Mesothelial cell of epicardium (in vitro differentiated cells): Measurements from ENCODE around the gene NOLC1. TPM values are rescaled to one million over a fixed set of nuclear protein-coding genes. Genes with fewer than 3 reads are reported as not detected.

Experiments
- DNase-seq, 2 experiments: peaks; one replicate each; pipeline ENCODE4 v3.0.0; 2021; ENCODE audit warnings: low spot score in 2 of 2; ENCODE audit not compliant: unreplicated experiment in 2 of 2
- H3K27ac Mint-ChIP-seq: 2 replicates; pipeline ENCODE4 v1.8.0; 2021; ENCODE audit warnings: mixed read lengths
- H3K27me3 Mint-ChIP-seq: 2 replicates; pipeline ENCODE4 v1.8.0; 2021; ENCODE audit warnings: low read depth, mixed read lengths
- H3K36me3 Mint-ChIP-seq: 2 replicates; pipeline ENCODE4 v1.8.0; 2021; ENCODE audit warnings: mixed read lengths
- H3K4me1 Mint-ChIP-seq: 2 replicates; pipeline ENCODE4 v1.8.0; 2021; ENCODE audit warnings: mixed read lengths
- H3K4me3 Mint-ChIP-seq: 2 replicates; pipeline ENCODE4 v1.8.0; 2021; ENCODE audit warnings: mild to moderate bottlenecking, moderate library complexity, mixed read lengths
- H3K9me3 Mint-ChIP-seq: 2 replicates; pipeline ENCODE4 v1.8.0; 2021; ENCODE audit warnings: mixed read lengths
- total RNA-seq: library from RNA; stranded (reverse); gene quantifications from 3 replicates; pipeline ENCODE4 v1.2.1, GENCODE V29; 2021
- TF ChIP-seq, protein P1 (sequence below): fragments of 200-600 bp; sonication (generic); IDR thresholded peaks from one replicate; pipeline ENCODE4 v1.5.0; 2021; ENCODE audit warnings: antibody characterized with exemption; ENCODE audit not compliant: unreplicated experiment

Gene NOLC1
- total RNA-seq, 1 donor from 2014 or later: 65.5 TPM

DNA sequence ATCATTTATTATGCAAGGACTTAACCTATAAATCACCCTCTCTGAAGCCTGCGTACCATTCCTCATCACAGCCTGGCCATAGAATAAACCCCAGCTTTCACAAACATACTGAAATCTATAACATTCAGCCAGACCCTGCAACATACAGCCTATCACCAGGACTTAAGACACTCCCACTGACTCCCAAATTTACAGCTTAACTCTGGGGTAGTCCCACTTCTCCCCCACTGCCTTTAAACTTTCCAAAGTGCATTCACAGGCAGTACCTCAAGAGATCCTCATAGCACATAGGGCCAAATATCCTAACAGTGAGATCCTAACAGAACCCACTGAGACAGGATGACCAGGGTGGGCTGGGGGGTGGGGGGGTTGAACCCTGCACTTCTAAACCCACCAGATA, 35.5 kb upstream of the NOLC1 start:
- DNase-seq: no peak
- Mint-ChIP-seq H3K4me1 (peaks cover 65% of the 10 kb centered on the region), H3K9me3 (no peaks in the 10 kb centered on the region), H3K36me3 (peaks cover 3% of the 10 kb centered on the region), H3K27ac (peak overlapping the region; percentile 95), H3K4me3 (peak overlapping the region; percentile 84), H3K27me3 (no peaks in the 10 kb centered on the region)
- TF ChIP-seq, protein P1, sequence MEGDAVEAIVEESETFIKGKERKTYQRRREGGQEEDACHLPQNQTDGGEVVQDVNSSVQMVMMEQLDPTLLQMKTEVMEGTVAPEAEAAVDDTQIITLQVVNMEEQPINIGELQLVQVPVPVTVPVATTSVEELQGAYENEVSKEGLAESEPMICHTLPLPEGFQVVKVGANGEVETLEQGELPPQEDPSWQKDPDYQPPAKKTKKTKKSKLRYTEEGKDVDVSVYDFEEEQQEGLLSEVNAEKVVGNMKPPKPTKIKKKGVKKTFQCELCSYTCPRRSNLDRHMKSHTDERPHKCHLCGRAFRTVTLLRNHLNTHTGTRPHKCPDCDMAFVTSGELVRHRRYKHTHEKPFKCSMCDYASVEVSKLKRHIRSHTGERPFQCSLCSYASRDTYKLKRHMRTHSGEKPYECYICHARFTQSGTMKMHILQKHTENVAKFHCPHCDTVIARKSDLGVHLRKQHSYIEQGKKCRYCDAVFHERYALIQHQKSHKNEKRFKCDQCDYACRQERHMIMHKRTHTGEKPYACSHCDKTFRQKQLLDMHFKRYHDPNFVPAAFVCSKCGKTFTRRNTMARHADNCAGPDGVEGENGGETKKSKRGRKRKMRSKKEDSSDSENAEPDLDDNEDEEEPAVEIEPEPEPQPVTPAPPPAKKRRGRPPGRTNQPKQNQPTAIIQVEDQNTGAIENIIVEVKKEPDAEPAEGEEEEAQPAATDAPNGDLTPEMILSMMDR: no peak

DNA sequence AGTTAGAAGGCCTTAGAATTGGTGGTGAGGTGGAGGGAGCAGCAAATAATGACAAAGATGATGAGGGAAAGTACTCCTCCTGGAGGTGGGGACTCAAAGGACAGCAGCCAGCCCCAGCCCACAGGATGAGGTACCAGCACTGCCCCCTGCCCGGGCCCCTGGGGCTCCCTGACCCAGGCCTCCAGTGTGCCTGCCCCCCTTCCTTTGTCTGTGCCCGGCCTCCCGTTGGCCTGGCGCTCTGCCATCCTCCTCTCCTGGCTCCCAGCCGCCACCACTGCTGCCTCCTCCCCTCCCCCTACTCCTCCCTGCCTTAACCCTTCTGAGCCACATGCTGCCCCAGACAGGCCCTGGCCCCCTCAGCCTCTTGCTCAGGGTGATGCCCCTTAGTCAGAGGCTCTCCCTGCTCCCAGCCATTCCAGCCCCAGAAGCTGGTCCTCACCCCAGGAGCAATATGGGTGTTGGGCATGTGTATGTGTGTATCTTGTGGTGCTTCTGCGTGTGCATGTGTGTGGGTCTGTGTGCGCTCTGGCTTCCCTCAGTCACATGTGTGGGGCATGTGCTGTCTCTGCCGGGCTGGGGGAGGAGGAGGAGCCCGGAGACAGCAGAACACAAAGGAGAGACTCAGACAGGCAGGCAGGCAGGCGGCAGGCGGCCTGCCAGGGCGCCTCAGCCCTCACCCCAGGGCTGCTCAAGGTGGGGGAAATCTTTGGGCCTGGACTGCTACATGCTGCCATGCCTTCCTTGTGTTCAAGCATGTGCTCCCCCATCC, 34.6 kb upstream of the NOLC1 start:
- DNase-seq: peak; percentile 61 to 78
- no peaks in the 10 kb centered on the region for H3K27me3 Mint-ChIP-seq
- no peaks in the 10 kb centered on the region for H3K9me3 Mint-ChIP-seq
- H3K36me3 Mint-ChIP-seq: no peaks in the 10 kb centered on the region
- peak overlapping the region; percentile 84 for H3K4me3 Mint-ChIP-seq
- H3K27ac Mint-ChIP-seq: peak overlapping the region; percentile 95
- H3K4me1 Mint-ChIP-seq: peaks cover 71% of the 10 kb centered on the region
- TF ChIP-seq, protein P1: no peak

DNA sequence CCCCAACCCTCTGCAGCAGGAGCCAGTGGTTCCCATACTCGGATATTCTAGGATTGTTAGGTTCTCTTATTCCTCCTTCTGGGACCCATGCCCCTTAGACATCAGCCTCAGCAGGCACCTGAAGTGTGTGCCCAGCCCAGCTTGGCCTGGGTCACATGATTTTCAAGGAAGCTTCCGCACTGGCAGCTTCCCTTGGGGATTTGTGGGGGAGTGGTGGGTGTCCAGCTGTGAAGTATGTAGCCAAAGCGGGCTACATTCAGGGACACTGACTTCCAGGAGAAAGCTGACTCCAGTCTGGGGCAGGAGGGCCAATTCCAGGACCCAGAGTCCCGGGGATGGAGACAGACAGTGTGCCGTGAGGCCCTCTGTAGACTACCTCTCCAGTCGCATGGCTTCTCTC, 33.3 kb upstream of the NOLC1 start:
- no peaks in the 10 kb centered on the region for H3K27me3 Mint-ChIP-seq
- no peaks in the 10 kb centered on the region for H3K9me3 Mint-ChIP-seq
- DNase-seq: no peak
- no peaks in the 10 kb centered on the region for H3K36me3 Mint-ChIP-seq
- peaks cover 64% of the 10 kb centered on the region for H3K4me1 Mint-ChIP-seq
- peak overlapping the region; percentile 95 for H3K27ac Mint-ChIP-seq
- TF ChIP-seq, protein P1: no peak
- peak overlapping the region; percentile 84 for H3K4me3 Mint-ChIP-seq

DNA sequence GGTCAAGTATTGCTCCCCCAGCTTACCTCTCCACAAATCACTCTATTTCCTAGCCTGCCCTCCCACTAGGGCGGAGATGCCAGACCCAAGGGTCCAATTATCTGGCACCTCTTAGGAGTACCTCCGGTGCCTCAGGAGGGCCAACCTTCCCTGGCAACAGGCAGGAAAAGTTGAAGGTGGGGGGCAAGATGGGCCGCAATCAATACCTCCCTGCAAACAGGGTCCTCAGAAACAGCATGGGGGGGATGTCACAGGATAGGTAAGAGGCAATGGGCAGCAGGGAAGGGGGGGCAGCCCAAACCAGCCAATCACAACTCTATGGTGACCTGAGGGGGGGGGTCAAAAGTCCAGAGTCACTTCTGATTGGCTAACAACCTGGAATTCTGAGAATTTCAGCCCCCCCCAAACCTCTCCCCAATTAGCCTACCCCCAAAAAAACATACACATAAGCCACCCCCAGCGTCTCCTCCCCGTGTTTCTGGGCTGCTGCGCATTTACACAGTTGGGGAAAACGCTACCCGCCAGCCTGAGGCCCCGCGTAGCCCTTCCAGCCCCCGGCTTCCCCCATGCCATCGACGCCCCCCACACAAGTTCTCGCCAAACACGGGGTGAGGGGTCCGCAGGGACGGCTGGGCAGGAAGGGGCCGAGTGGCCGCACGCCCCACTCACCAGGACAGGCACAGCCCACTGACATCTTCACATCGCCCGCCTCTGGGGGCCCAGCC, 32.6 kb upstream of the NOLC1 start:
- Mint-ChIP-seq H3K27me3 (no peaks in the 10 kb centered on the region), H3K4me1 (peaks cover 64% of the 10 kb centered on the region), H3K9me3 (no peaks in the 10 kb centered on the region), H3K27ac (peak overlapping the region; percentile 95), H3K36me3 (no peaks in the 10 kb centered on the region), H3K4me3 (peak overlapping the region; percentile 84)
- peak in 1 of 2 experiments; percentile 56 for DNase-seq
- TF ChIP-seq, protein P1: no peak

DNA sequence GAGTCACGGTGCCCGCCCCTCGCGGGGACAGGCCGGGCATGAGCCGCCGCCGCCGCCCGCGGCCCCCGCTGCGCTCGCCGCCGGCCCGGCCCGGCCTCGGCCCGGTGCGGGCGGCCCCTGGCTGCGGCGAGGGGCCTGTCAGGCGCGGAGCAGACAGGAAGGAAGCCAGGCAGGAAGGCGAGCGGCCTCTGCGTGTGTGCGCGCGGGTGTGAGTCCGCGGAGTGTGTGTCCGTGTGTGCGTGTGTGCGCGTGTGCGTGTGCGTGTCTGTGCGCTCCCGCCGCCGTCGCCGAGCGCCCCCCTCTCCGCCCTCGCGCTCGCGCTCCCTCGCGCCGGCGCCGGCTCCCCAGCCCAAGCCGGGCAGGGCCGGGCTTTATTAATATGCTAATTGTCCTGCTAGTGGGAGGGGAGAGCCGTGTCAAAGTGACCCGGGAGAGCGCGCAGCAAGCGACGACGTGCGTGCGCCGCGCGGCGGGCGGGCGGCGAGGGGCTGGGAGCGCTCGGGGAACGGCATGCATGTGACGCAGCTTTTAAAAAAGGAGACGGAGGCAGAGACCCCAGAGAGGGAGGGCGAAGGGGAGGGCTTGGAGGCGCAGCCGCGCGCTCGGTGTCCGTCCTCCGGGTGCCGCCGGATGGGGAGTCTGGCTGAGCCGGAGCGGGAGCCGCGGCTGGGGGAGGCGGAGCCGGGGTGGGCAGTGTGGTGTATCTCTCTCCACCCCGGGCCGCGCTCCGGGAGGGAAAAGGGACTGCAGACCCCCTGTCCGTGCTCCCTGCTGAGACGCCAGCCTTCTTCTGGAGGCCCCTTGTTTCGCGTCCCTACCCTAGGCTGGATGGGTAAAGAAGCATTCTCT, 31.8 kb upstream of the NOLC1 start, which contains the start of gene LDB1:
Gene LDB1 (minus strand): TSS at position 227 of the 849 bp plus-strand sequence. CDS start 258 bp downstream, outside the sequence.
- Mint-ChIP-seq H3K27ac (peak within 1 kb of the TSS; percentile 96), H3K27me3 (no peaks in the 10 kb centered on the region), H3K4me3 (peak within 1 kb of the TSS; percentile 84), H3K36me3 (no peaks in the 10 kb centered on the region), H3K9me3 (no peaks in the 10 kb centered on the region), H3K4me1 (peaks cover 58% of the 10 kb centered on the region)
- DNase-seq: peak; percentile 67 to 84
- TF ChIP-seq, protein P1: no peak
